HG03159 (cell line): Measurements from ENCODE around the gene MYOG.

Source experiments
- ATAC-seq: cut with Tn5 transposase; IDR thresholded peaks from one replicate; pipeline ENCODE4 v1.9.1; 2021; ENCODE audit warnings: mild to moderate bottlenecking, moderate library complexity; ENCODE audit not compliant: unreplicated experiment

The MYOG gene

GRCh38 chr1:203117611-203118575 lies 32.1 kb upstream of the MYOG start:
- ATAC-seq, result no peak

GRCh38 chr1:203116091-203116820 lies 30.4 kb upstream of the MYOG start:
- ATAC-seq, result no peak

GRCh38 chr1:203114202-203114601 lies 28.4 kb upstream of the MYOG start:
- no peak for ATAC-seq

GRCh38 chr1:203113308-203113707 lies 27.5 kb upstream of the MYOG start:
- no peak for ATAC-seq

GRCh38 chr1:203112475-203112874 lies 26.7 kb upstream of the MYOG start:
- no peak for ATAC-seq

- ATAC-seq, result no peak
Observed at GRCh38 chr1:203104789-203105390, 19.1 kb upstream of the MYOG start.

- ATAC-seq, result no peak
Observed at GRCh38 chr1:203103829-203104495, 18.1 kb upstream of the MYOG start.

- ATAC-seq, result no peak
Observed at GRCh38 chr1:203103216-203103615, 17.4 kb upstream of the MYOG start.

GRCh38 chr1:203101813-203102634 lies 16.2 kb upstream of the MYOG start:
- no peak for ATAC-seq

GRCh38 chr1:203100516-203100869 lies 14.7 kb upstream of the MYOG start:
- no peak for ATAC-seq

- no peak for ATAC-seq
Observed at GRCh38 chr1:203099805-203100515, 14.1 kb upstream of the MYOG start.

GRCh38 chr1:203098914-203099520 lies 13.2 kb upstream of the MYOG start:
- no peak for ATAC-seq

- no peak for ATAC-seq
Observed at GRCh38 chr1:203098445-203098844, 12.6 kb upstream of the MYOG start.

- no peak for ATAC-seq
Observed at GRCh38 chr1:203097001-203097400, 11.2 kb upstream of the MYOG start.

- no peak for ATAC-seq
Observed at GRCh38 chr1:203096566-203096965, 10.8 kb upstream of the MYOG start.

GRCh38 chr1:203095061-203095690 lies 9.4 kb upstream of the MYOG start:
- no peak for ATAC-seq

GRCh38 chr1:203093754-203094410 lies 8.1 kb upstream of the MYOG start:
- no peak for ATAC-seq

- ATAC-seq, result no peak
Observed at GRCh38 chr1:203091761-203092330, 6.0 kb upstream of the MYOG start.
